Neuronal stem cell (in vitro differentiated cells): ENCODE measurements around the gene ZNF195.
"Not testable (repeated sequence)": the region's sequence is repeated elsewhere in the genome, so short reads cannot be mapped to it uniquely, and the experiment has no call there.

Experiments
- DNase-seq: peaks from one replicate; pipeline ENCODE4 v3.0.0-alpha.2; 2013; ENCODE audit warnings: low spot score
- H2AFZ ChIP-seq: one replicate; pipeline ENCODE4 v1.6.1; 2013; ENCODE audit warnings: mild to moderate bottlenecking, low read length, inconsistent platforms
- H2AK5ac ChIP-seq: 2 replicates; pipeline ENCODE4 v1.6.1; 2013; ENCODE audit warnings: low read depth, mild to moderate bottlenecking, inconsistent platforms, low read length, moderate library complexity, mixed read lengths
- H2BK120ac ChIP-seq: 2 replicates; pipeline ENCODE4 v1.6.1; 2013; ENCODE audit warnings: low read depth, mild to moderate bottlenecking, inconsistent platforms, low read length, moderate library complexity, mixed read lengths
- H2BK12ac ChIP-seq: one replicate; pipeline ENCODE4 v1.6.1; 2013; ENCODE audit warnings: low read length, inconsistent platforms
- H2BK15ac ChIP-seq: 2 replicates; pipeline ENCODE4 v1.6.1; 2013; ENCODE audit warnings: mild to moderate bottlenecking, low read length, inconsistent platforms, mixed read lengths
- H2BK5ac ChIP-seq: one replicate; pipeline ENCODE4 v1.6.1; 2013; ENCODE audit warnings: inconsistent platforms, mild to moderate bottlenecking, low read length, moderate library complexity
- H3K14ac ChIP-seq: one replicate; pipeline ENCODE4 v1.6.1; 2013; ENCODE audit warnings: low read length, inconsistent platforms
- H3K18ac ChIP-seq: 2 replicates; pipeline ENCODE4 v1.6.1; 2013; ENCODE audit warnings: low read length, inconsistent platforms
- H3K23ac ChIP-seq: 2 replicates; pipeline ENCODE4 v1.6.1; 2013; ENCODE audit warnings: low read depth, mild to moderate bottlenecking, mixed read lengths, low read length, inconsistent platforms; ENCODE audit not compliant: poor library complexity
- H3K27ac ChIP-seq: replicated peaks from 3 replicates; pipeline ENCODE4 v1.5.1; 2013; ENCODE audit warnings: low read length, inconsistent platforms
- H3K27me3 ChIP-seq, 3 experiments: 2 replicates each; pipeline ENCODE4 v1.6.1; 2013; ENCODE audit warnings: low read length in 3 of 3, mild to moderate bottlenecking in 2 of 3, inconsistent platforms in 1 of 3, low read depth in 1 of 3, mixed read lengths in 1 of 3, moderate library complexity in 1 of 3; ENCODE audit not compliant: control insufficient read depth in 3 of 3, insufficient read depth in 3 of 3
- H3K36me3 ChIP-seq, 2 donors: replicated peaks in 1 of 2; 2 replicates each; pipeline ENCODE4 v1.6.1; 2013; ENCODE audit warnings: low read length in 2 of 2; ENCODE audit not compliant: control insufficient read depth in 2 of 2, insufficient read depth in 2 of 2
- H3K4ac ChIP-seq: 2 replicates; pipeline ENCODE4 v1.6.1; 2013; ENCODE audit warnings: inconsistent platforms, mild to moderate bottlenecking, low read length, moderate library complexity
- H3K4me1 ChIP-seq, 2 donors: 1 replicate in 1 of 2; 2 replicates in 1 of 2; pipeline ENCODE4 v1.6.1; 2013; ENCODE audit warnings: low read length in 2 of 2, low read depth in 1 of 2; ENCODE audit not compliant: control insufficient read depth in 2 of 2, insufficient read depth in 1 of 2
- H3K4me2 ChIP-seq: one replicate; pipeline ENCODE4 v1.6.1; 2013; ENCODE audit warnings: mild to moderate bottlenecking, low read length, inconsistent platforms; ENCODE audit not compliant: insufficient read depth, poor library complexity, severe bottlenecking
- H3K4me3 ChIP-seq, 2 donors: 2 replicates each; pipeline ENCODE4 v1.5.1; 2013; ENCODE audit warnings: low read length in 2 of 2, mild to moderate bottlenecking in 2 of 2, inconsistent platforms in 1 of 2, moderate library complexity in 1 of 2
- H3K79me1 ChIP-seq: one replicate; pipeline ENCODE4 v1.6.1; 2013; ENCODE audit warnings: low read depth, mild to moderate bottlenecking, inconsistent platforms, low read length, moderate library complexity
- H3K9ac ChIP-seq: one replicate; pipeline ENCODE4 v1.6.1; 2013; ENCODE audit warnings: mild to moderate bottlenecking, low read depth, low read length, inconsistent platforms; ENCODE audit not compliant: poor library complexity
- H3K9me3 ChIP-seq, 2 donors: replicated peaks in 1 of 2; 2 replicates each; pipeline versions ENCODE3 to v1.6.1; 2013; ENCODE audit warnings: low read length in 2 of 2, mild to moderate bottlenecking in 2 of 2, inconsistent platforms in 1 of 2, low read depth in 1 of 2, mixed read lengths in 1 of 2, moderate library complexity in 1 of 2; ENCODE audit not compliant: control insufficient read depth in 2 of 2, insufficient read depth in 1 of 2
- H4K8ac ChIP-seq: one replicate; pipeline ENCODE4 v1.6.1; 2013; ENCODE audit warnings: low read depth, mild to moderate bottlenecking, inconsistent platforms, low read length, moderate library complexity
- H4K91ac ChIP-seq: one replicate; pipeline ENCODE4 v1.6.1; 2013; ENCODE audit warnings: low read length, low read depth, mild to moderate bottlenecking, inconsistent platforms; ENCODE audit not compliant: poor library complexity
- WGBS, 2 donors: extraction: QIAGEN DNeasy Blood & Tissue Kit; methylation state at CpG; one replicate each; pipeline ENCODE4 v1.1.7; 2013; ENCODE audit warnings: missing lambda C conversion rate in 2 of 2, mixed read lengths in 1 of 2; ENCODE audit not compliant: insufficient read length in 2 of 2, insufficient replicate concordance in 1 of 2; ENCODE audit errors: extremely low coverage in 2 of 2; 5-methylcytosine and 5-hydroxymethylcytosine counted together

The ZNF195 gene

DNA sequence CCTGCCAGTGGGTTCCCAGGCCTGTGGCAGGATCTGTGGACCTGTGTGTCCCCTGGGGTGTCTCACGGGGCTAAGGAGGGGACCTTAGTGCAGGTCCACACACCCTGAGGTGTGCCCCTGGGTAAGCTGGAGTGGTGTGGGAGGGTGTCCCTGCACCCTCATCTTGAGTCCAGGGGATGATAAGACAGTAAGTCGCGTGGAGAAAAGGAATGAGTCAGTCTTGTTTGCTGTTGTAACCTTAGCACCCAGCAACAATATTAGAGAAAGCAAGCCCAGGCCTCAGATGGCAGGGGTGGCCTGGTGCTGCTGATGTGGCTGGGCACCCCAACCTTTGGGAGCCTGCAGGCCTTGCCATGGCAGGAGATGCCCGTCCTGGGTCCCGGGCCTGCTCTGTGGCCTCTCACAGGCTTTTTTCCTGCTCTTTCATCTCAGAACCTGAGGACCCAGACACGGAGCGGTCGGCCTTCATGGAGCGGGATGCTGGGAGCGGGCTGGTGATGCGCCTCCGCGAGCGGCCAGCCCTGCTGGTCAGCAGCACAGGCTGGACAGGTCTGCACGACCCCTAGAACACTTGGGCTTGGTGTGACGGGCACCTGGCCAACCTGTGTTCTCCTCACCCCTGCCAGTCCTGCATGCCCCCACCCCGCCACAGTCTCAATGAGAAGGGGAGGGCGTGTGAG, 23.4 kb upstream of the ZNF195 start:
- H3K4ac ChIP-seq, H2AK5ac ChIP-seq: not testable (repeated sequence)

DNA sequence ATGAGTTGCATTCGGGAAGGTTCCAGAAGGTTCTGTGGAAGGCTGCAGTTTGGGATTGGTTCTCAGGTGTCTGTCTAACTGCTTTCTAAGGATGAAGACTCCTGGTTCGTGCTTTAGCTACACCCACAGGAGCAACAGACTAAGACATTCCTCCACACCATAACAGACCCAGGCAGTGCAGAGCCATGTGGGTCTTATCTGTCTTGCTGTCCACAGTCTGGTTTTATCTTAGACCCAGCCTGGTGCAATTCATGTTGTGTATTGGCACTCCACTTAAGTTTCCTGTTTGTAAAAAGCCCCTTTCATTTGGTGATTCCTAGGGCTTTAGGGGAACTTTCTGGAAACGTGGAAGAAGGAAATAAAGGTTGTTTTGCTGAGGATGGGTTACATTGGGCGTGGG, 22.1 kb upstream of the ZNF195 start:
- not testable (repeated sequence) for H4K8ac ChIP-seq, H4K91ac ChIP-seq, H3K4me1 ChIP-seq, H3K79me1 ChIP-seq, H3K4me2 ChIP-seq, H3K4me3 ChIP-seq, H3K9ac ChIP-seq, DNase-seq, H2AFZ ChIP-seq, H3K27me3 ChIP-seq, H3K14ac ChIP-seq, H2BK5ac ChIP-seq, H2BK12ac ChIP-seq, H3K18ac ChIP-seq, H3K9me3 ChIP-seq, H3K23ac ChIP-seq, H3K36me3 ChIP-seq, H2AK5ac ChIP-seq, H2BK120ac ChIP-seq, H2BK15ac ChIP-seq, H3K4ac ChIP-seq, H3K27ac ChIP-seq
- WGBS, 2 donors, result no CpG with 5 or more reads among the region's 4 CpGs

More for the DNA sequence above, 23.4 kb upstream of the ZNF195 start:
- not testable (repeated sequence) for H4K91ac ChIP-seq, H3K4me2 ChIP-seq, H3K18ac ChIP-seq, H2BK15ac ChIP-seq, H3K9me3 ChIP-seq, H3K23ac ChIP-seq, H3K4me1 ChIP-seq, H3K27ac ChIP-seq, DNase-seq, H2AFZ ChIP-seq, H3K27me3 ChIP-seq, H3K14ac ChIP-seq, H2BK12ac ChIP-seq, H2BK5ac ChIP-seq, H3K9ac ChIP-seq, H2BK120ac ChIP-seq, H3K36me3 ChIP-seq, H3K79me1 ChIP-seq, H3K4me3 ChIP-seq, H4K8ac ChIP-seq
- WGBS, 2 donors, result no CpG with 5 or more reads among the region's 18 CpGs

DNA sequence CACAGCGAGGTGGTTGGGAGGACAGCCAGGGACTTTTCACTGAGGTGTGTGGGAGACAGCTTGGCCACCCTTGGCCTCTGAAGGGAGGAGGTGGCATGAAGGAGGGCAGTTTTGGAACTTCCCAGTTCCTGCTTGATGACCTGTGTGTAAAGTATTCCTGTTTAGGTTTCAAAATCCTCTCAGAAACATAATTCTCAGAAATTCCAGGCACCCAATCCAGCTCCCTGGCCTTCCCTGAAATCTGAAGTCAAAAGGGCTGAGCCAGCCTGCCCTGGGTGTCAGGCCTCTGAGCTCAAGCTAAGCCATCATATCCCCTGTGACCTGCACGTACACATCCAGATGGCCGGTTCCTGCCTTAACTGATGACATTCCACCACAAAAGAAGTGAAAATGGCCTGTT, 19.6 kb upstream of the ZNF195 start:
- H3K36me3 ChIP-seq, H3K4me2 ChIP-seq, H2AK5ac ChIP-seq, H2BK5ac ChIP-seq, DNase-seq, H2AFZ ChIP-seq, H3K23ac ChIP-seq, H2BK12ac ChIP-seq, H3K4me1 ChIP-seq, H3K9me3 ChIP-seq, H3K79me1 ChIP-seq, H2BK120ac ChIP-seq, H3K27ac ChIP-seq, H4K8ac ChIP-seq, H3K9ac ChIP-seq, H3K14ac ChIP-seq, H3K4me3 ChIP-seq, H3K27me3 ChIP-seq, H3K18ac ChIP-seq, H3K4ac ChIP-seq, H4K91ac ChIP-seq, H2BK15ac ChIP-seq: not testable (repeated sequence)
- WGBS, 2 donors, result no CpG with 5 or more reads among the region's 3 CpGs

DNA sequence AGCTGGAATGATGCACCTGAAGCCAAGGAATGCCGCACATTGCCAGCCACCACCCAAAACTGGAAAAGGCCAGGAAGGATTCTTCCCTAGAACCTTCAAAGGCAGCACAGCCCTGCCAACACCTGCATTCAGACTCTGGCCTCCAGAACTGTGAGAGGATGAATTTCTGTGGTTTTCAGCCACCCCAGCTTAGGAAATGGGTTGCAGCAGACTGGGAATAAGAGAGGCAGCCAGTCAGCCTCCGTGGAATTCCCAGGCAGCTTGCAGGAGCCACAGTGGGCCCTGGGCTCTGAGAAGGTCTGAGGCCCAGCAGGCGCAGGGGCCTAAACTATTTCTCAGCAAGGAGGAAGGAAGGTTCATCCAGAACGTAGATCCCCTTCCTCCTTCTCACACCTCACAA, 19.2 kb upstream of the ZNF195 start:
- H2AFZ ChIP-seq, H3K27me3 ChIP-seq, H3K9ac ChIP-seq, H3K4ac ChIP-seq, DNase-seq, H3K14ac ChIP-seq, H3K4me3 ChIP-seq, H3K18ac ChIP-seq, H3K27ac ChIP-seq, H4K8ac ChIP-seq, H3K4me2 ChIP-seq, H4K91ac ChIP-seq, H2BK12ac ChIP-seq, H3K4me1 ChIP-seq, H3K36me3 ChIP-seq, H2AK5ac ChIP-seq, H3K23ac ChIP-seq, H3K79me1 ChIP-seq, H3K9me3 ChIP-seq, H2BK120ac ChIP-seq, H2BK5ac ChIP-seq, H2BK15ac ChIP-seq: not testable (repeated sequence)
- WGBS, 2 donors, result no CpG with 5 or more reads among the region's 4 CpGs
